NAMALWA (cell line): ENCODE data around the gene TEX19.
A peak's percentile ranks its signal among the peaks of the same experiment; 100 is the strongest.
"Not testable (repeated sequence)": the region's sequence is repeated elsewhere in the genome, so short reads cannot be mapped to it uniquely, and the experiment has no call there.

Experiments used
- DNase-seq: peaks from one replicate; pipeline ENCODE4 v3.0.0-alpha.2; 2015; ENCODE audit warnings: low spot score

Gene TEX19

GRCh38 chr17:82411396-82412053 lies 52.5 kb downstream of the TEX19 start:
- DNase-seq: no peak

GRCh38 chr17:82412081-82412480 lies 53.0 kb downstream of the TEX19 start:
- DNase-seq: not testable (repeated sequence)

- peak; percentile 32 for DNase-seq
These were observed 53.8 kb downstream of the TEX19 start for GRCh38 chr17:82412535-82413520.
